CD4-positive, alpha-beta T cell treated with Interleukin-17A for 1 hour (primary cell): ENCODE results near the gene PRRT4.
A peak's percentile ranks its signal among the peaks of the same experiment; 100 is the strongest.

Experiments used
- DNase-seq: peaks from one replicate; pipeline ENCODE4 v3.0.0-alpha.2; 2020

PRRT4 gene

GRCh38 chr7:128394904-128395496, 33.5 kb upstream of the PRRT4 start:
- no peak for DNase-seq

GRCh38 chr7:128393526-128394330, 32.2 kb upstream of the PRRT4 start:
- DNase-seq: no peak

- DNase-seq: no peak
Measured at GRCh38 chr7:128392446-128393327, 31.2 kb upstream of the PRRT4 start.

- DNase-seq: no peak
Measured at GRCh38 chr7:128391805-128392204, 30.3 kb upstream of the PRRT4 start.

- DNase-seq: no peak
Measured at GRCh38 chr7:128390871-128391565, 29.5 kb upstream of the PRRT4 start.

- no peak for DNase-seq
Measured at GRCh38 chr7:128389618-128390329, 28.3 kb upstream of the PRRT4 start.

- DNase-seq: no peak
Measured at GRCh38 chr7:128389085-128389617, 27.7 kb upstream of the PRRT4 start.

- DNase-seq: no peak
Measured at GRCh38 chr7:128388145-128388485, 26.6 kb upstream of the PRRT4 start.

- DNase-seq: peak; percentile 68
Measured at GRCh38 chr7:128387216-128388144, 26.0 kb upstream of the PRRT4 start.

GRCh38 chr7:128385988-128386925, 24.8 kb upstream of the PRRT4 start:
- no peak for DNase-seq

GRCh38 chr7:128384726-128385125, 23.2 kb upstream of the PRRT4 start:
- DNase-seq: no peak

GRCh38 chr7:128383776-128384175, 22.3 kb upstream of the PRRT4 start:
- no peak for DNase-seq

GRCh38 chr7:128381161-128381821, 19.8 kb upstream of the PRRT4 start:
- peak; percentile 34 for DNase-seq

- no peak for DNase-seq
Measured at GRCh38 chr7:128380483-128381106, 19.1 kb upstream of the PRRT4 start.

GRCh38 chr7:128379900-128380479, 18.5 kb upstream of the PRRT4 start:
- DNase-seq: no peak

- DNase-seq: no peak
Measured at GRCh38 chr7:128378637-128379036, 17.1 kb upstream of the PRRT4 start.

GRCh38 chr7:128376077-128376476, 14.6 kb upstream of the PRRT4 start:
- no peak for DNase-seq

- DNase-seq: no peak
Measured at GRCh38 chr7:128374041-128374440, 12.6 kb upstream of the PRRT4 start.
